ENCODE measurements around the gene CAMK2D.

Gene CAMK2D

GRCh38 chr4:113457121-113457520 is 304.4 kb downstream of the CAMK2D start:
- DNase-seq: no peak

DNA sequence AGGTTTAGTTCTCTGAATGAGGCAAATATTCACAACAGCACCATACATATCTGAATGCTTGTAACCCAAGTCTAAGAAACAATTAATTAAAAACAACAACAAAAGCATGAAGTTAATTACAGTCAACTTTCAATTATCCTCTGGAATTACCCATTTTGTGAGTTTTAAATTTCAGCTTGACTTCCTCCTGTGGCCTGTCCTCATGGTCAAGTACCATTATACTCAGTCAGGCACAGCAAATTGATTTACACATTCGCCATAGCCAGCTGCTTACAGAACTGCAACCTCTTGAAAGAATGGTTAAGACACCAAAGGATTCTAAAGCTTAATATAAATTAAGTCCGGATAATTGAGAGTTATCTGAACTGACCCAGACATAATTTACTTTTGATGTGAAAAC is 306.5 kb downstream of the CAMK2D start:
- no peak for DNase-seq

- DNase-seq: no peak
These were observed 308.5 kb downstream of the CAMK2D start for GRCh38 chr4:113452868-113453620.

DNA sequence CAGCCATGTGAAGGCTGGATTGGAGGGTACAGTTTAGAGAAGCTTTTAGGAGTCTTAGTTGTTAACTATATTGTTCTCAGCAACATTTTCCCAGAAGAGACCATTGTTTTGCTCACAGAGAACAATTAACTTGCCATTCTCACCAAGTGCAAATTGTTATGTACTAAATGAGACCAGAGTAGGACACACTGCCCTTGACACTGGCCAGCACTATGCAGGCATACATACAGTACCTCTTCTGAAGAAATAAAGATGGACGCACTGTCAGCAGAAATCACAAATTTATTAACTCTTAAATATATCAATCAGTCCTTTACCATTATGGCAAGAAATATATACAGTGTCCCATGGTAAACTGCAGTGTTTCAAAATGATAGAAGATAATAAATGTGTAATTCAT is 309.4 kb downstream of the CAMK2D start:
- no peak for DNase-seq

- no peak for DNase-seq
These were observed 311.1 kb downstream of the CAMK2D start for GRCh38 chr4:113450295-113451080.

GRCh38 chr4:113449410-113449974 is 312.0 kb downstream of the CAMK2D start:
- no peak for DNase-seq

DNA sequence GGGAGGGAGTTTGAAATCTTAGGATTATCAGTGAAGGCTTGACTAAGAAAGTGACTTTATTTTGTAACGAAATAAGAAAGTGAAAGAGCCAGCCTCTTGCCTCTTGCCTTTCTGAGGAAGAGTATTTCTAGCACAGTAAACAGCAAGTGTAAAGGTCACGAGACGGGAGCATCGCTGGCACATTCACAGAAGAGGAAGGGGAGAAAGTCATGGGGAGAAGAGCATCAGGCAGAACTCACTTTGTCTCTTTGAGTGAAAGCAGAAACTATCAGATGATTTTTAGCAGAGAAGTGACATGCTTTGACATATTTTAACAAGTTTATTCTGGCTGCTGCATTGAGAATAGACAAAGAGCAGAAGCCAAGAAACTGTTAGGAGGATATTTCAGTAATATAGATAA is 313.8 kb downstream of the CAMK2D start:
- no peak for DNase-seq

GRCh38 chr4:113447061-113447460 is 314.5 kb downstream of the CAMK2D start:
- no peak for DNase-seq

DNA sequence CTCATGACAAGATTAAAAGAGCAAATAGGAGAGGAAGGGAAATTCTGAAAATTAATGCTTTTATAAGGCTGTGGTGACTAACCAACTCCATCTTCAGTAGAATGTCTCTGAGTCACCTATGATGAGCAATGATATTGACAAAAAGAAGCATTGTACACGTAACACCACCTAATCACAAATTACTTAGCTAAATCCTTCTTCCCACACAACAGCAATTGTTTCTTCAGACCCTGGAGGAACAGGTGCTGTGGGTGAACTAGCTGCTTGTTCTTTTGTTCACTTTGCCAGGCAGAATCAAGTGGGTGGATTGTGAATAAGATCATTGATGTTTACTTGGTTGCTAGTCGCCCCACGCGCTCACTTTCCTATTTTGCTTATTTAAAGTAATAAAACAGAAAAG is 315.5 kb downstream of the CAMK2D start:
- DNase-seq: no peak

- no peak for DNase-seq
These were observed 316.3 kb downstream of the CAMK2D start for GRCh38 chr4:113445286-113445685.

GRCh38 chr4:113444386-113444785 is 317.2 kb downstream of the CAMK2D start:
- DNase-seq: no peak

DNA sequence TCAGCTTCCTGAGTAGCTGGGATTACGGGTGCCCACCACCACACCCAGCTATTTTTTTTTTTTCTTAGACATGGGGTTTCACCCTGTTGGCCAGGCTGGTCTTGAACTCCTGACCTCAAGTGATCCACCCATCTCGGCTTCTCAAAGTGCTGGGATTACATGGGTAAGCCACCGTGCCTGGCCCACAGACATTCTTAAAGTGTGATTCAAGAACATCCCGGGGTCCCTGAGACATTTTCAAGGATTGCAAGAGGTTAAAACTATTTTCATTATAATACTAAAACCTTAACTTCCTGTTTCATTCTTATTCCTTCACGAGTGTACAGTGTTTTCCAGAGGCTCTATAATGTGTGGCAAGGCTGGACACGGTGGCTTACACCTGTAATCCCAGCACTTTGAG is 318.7 kb downstream of the CAMK2D start:
- DNase-seq: no peak

- DNase-seq: no peak
These were observed 321.2 kb downstream of the CAMK2D start for GRCh38 chr4:113440371-113440770.

DNA sequence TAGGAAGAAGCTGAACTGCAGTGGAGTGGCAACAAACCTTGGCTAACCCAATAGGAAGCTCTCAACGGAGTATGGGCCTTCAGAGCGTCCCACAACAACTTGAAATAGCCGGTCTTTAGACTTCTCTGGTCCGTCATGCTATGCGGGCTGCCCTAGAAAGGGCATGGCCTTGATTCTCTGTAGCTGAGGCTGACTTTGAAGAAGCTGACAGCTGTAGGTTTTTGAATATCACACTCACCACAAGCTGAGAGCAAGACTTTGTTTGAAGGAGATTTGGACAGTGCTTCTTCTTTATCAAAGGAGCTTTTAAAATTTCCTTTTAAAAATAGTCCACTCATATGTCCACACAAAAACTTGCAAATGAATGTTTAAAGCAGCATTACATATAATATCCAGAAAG is 322.9 kb downstream of the CAMK2D start:
- no peak for DNase-seq

- no peak for DNase-seq
These were observed 324.4 kb downstream of the CAMK2D start for GRCh38 chr4:113437129-113437528.

DNA sequence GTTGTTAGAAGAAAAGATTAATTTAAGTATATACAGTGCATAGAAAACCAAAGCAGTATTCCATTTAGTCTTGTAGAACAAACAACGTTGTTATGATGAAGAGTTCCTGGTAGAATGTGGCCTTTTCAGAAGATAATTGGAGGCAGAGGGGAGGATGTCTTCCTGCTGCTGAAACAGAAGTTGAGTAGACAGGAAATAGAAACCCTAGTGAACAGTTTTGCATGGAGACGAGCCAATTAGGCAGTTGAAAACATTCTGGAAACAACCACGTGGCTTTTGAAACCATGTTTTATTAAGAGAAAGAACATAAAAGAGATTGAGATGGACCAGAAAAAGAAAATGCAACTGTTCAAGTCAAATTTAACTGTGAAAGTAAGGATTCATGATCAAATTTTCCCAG is 325.2 kb downstream of the CAMK2D start:
- no peak for DNase-seq

DNA sequence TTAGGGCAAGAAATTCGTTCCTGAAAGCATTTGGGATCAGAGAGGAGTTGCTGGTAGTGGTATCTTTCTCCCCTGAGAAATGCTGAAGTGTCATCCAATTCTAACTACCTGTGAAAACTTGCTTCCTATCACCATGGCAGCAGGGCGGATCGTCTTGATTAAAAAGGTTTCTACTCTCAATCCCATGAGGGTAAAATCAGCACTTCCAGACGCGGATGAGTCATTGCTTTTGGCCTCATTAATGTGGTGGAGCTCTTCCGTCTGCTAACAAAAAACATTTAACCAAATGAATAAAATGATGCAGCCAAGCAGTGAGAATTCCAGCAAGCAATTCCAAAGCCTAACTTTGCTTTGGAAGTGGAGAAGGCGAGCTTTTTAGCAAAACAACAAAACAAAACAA is 325.6 kb downstream of the CAMK2D start:
- DNase-seq: no peak

DNA sequence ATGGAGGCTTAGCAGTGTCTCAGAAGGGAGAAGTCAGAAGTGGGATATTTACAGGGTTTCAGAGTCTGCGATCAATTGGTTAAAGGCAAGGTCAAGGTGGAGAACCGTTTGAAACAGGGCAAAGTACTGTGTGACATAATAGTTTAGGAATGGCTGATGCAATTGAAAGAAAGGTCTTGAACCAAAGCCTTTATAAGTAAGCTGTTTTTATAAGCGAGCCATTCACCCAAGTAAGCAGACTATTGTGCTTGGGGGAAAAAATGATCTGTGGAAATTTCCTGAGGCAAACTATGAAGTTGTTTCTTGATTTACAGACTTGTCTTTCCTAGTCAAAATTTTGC is 327.3 kb downstream of the CAMK2D start:
- DNase-seq: no peak

DNA sequence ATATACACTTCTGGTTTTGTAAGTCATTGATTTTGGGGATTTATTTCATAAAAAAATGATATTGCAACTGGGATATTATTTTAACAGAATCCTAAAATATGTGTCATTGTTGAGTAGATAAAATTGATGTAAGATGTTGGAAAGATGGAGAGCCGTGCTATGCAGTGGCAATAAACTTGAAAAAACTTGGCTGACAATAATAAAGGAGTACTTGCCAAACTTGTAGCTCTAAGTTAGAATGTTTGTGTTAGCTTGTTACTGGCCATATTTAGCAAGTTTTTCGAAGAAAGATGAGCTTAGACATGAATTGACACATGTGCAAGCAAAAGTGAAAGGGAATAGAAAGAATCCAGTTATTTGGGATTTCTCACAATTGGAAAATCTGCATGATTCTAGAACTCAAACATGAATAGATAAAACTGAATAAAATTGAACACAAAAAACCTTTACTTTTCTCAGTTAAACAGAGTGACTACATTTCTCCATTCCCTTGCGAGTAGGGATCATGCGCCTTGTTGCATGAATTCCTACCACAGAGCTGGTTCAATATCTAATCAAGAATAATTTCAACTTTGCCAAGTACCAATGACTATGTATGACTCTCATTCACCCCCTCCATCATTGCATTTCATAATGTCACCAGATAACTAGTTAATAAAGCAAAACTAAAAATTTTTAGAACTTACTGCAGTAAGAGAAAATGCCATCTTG is 327.8 kb downstream of the CAMK2D start:
- DNase-seq: no peak

- no peak for DNase-seq
These were observed 328.4 kb downstream of the CAMK2D start for GRCh38 chr4:113433116-113433515.

DNA sequence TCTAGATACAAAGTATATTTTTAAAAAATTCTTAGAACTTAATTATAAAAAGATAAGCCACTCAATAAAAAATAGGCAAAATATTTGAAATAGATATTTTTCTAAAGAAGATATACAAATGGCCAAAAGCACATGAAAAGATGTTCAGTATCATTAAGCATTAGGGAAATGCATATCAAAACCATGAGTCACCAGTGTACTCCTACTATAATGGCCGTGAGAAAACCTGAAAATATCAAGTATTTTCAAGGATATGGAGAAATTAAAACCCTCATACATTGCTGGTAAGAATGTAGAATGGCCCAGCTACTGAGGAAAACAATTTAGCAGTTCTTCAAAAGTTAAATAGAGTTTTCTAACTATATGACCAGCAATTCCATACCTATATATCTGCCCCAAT is 337.9 kb downstream of the CAMK2D start:
- no peak for DNase-seq

DNA sequence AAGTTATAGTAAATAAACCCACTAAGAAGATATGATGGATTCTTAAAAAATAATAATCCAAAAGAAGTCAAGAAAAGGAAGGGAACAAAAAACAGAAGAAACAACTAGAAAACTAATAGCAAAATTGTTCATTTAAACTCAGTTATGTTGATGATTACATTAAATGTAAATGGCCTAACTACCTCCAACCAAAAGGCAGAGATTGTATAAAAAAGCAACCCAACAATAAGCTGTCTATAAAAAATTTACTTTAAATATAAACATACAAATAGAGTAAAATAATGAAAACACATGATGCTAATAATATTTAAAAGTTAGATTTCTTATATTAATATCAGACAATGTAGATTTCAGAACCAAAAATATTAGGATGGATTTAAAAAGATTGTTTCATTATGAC is 340.6 kb downstream of the CAMK2D start:
- DNase-seq: no peak

DNA sequence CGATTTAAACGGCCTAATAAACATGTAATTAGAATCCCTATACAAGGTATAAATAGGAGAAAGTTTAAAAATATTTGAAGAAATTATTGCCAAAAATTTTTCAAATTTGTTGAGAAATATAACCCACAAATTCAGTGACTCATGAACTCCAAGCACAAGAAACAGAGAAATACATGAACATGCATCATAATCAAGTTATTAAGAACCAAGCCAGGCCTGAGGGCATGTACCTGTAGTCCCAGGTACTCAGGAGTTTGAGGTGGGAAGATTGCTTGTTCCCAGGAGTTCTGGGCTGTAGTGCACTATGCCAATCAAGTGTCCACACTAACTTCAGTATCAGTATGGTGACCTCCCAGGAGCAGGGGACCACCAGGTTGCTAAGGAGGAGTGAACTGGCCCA is 341.9 kb downstream of the CAMK2D start:
- DNase-seq: no peak

DNA sequence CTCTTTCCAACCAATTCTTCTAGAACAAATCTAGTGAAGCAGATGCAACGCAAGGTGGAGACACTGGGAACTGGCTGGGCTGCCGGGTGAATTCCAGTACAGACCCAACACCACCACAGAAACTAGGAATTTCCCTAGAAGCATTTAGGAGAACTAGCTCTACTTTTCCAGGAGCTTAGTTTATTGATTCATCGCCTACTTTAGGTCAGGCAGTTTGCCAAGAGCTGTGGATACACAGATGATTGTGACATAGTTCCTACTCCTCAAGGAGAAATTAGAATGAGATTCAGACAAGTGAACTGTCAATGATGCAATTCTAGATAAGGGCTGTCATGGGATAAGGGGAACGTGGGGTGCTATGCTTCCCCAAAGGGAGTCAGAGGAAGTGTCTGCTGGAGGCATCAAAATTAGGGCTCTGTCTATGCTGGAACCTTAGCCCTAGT is 350.0 kb downstream of the CAMK2D start:
- DNase-seq: no peak

All from activated CD8-positive, alpha-beta memory T cell treated with anti-CD3 and anti-CD28 coated beads, Interleukin-2, amount 50 U/mL, for 48 hours (primary cell).